HG03135 (cell line): ENCODE measurements around the gene RPS19BP1.
"Not testable (repeated sequence)": the region's sequence is repeated elsewhere in the genome, so short reads cannot be mapped to it uniquely, and the experiment has no call there.

Experiments used
- ATAC-seq: cut with Tn5 transposase; IDR thresholded peaks from one replicate; pipeline ENCODE4 v1.9.1; 2021; ENCODE audit warnings: mild to moderate bottlenecking, moderate library complexity; ENCODE audit not compliant: unreplicated experiment

RPS19BP1 gene

DNA sequence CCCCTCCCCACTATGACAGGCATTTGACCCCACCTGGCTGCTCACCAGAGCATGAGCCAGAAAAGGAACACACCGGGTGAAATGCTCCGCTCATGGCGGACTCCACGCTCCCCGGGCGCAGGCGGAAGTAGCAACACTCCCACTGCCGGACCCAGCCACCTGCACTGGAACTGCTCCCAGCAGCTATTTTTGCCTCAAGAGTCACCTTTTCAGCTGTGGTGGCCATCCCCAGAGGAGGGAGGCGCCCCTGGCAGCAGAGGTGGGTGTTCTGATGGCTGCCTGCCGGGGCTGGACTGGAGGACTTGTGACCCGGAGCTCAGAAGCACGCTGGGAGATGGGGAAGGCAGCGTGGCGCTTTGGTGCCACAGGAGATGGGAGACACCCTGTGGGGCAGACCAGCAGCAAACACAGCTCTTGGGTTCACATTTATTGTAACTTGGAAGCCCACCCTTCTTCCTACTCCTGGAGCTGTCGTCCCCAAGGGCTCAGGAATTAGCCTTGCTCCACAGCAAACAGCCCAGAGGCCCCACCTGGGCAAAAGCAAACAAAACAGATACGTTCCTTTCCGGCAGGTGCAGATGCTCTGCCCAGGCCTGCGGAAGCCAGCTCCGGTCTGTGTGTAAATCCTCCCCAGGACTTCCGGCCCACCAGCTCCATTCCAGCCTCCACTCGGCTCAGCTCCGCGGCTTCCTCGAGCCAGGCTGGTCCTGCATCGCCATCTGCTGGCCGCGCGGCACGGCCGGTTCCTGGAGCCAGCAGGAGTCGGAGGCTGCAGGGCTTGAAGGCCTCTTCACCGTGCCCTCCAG lies 3.7 kb downstream of the RPS19BP1 start:
- ATAC-seq, result peak; percentile 33

DNA sequence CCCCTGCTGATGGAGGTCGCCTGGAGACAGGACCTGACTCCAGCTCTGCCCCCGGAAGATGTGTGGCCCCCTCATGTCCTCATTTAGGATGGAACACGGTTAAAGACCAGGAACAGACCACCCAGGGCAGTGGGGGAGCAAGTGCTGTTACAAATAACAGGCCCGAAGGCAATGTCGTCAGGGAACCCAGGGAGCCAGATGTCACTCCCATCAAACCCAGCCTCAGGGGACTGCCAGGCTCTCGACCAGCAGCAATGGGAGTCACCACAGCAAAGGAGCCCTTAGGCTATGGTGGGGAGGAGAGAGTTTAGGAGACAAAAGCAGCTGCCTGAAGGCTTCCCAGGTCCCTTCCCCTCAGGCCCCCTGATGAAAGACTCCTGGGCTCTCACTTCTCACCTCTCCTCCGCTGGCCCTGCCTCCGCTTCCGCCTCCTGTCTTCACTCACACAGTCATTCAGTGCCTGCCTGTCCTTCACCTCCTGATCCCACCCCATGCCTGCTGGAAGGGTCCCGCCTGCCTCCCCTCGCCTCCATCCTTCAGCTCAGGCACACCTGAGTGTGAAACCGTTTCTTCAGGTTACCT lies 4.4 kb downstream of the RPS19BP1 start:
- no peak for ATAC-seq

GRCh38 chr22:39527481-39527961 lies 5.0 kb downstream of the RPS19BP1 start:
- no peak for ATAC-seq

DNA sequence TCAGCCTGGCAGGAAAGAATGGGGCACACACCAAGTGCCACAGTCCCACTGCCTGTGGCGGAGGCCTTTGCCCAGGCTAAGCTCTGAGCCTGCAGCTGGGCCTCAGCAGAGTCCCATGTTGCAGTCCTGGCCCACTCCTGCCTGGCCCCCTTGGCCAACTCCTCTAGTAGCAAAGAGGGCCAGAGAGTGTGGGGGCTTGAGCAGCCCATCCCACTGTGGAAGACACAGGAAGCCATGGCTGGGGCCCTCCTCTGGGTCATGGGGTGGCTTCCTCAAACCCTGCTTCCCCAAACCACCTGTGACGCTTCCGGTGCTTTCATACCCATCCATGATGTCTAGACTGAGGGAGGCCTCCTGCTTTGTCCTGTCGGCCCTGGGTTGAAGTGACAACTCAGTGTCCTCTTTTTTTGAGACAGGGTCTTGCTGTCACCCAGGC lies 5.8 kb downstream of the RPS19BP1 start:
- ATAC-seq, result no peak

DNA sequence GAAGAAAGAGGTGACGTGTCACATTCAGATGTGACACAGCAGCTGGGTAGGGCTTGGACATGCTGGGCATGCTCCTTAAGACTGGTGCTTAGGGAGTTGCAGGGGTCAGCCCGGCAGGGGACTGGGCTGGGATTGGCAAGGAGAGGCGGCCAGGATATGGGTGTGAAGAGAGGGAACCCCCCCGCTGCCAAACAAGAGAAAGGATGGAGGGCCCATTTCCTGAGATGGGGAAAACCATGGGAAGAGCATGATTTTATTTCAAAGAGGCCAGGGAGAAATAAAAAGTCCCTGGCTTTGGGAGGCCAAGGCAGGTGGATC lies 6.9 kb downstream of the RPS19BP1 start:
- no peak for ATAC-seq

- ATAC-seq, result no peak
Measured at GRCh38 chr22:39524753-39525657, 7.5 kb downstream of the RPS19BP1 start.

DNA sequence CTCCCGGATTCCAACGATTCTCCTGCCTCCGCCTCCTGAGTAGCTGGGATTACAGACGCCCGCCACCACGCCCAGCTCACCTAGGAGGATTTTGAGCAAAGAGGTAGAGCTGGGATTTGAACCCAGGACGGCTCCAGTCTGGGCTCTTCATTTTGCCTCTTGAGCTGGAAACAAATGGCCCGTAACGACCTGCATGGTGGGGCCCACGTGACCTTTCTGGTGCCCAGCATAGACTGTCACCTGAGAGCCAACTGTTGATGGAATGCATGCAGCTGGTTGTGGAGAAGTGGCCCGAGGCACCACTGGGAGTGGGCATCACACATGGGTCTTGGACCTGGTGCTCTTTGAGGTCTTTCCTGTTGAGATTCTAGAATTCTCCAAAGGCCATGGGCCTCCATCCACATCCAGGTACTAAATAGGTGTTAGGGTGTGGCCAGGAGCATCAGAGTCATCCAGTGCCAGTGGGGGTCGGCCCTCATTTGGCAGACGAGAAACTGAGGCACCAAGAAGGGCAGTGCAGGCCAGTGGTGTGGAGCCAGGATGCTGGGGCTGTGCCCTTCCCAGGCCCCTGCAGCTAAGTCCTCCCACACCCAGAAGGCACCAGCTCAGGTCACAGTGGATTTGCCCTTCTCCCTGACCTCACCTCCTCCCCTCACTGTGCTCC lies 8.3 kb downstream of the RPS19BP1 start:
- no peak for ATAC-seq

- no peak for ATAC-seq
Measured at GRCh38 chr22:39522567-39523300, 9.8 kb downstream of the RPS19BP1 start.

- ATAC-seq, result not testable (repeated sequence)
Measured at GRCh38 chr22:39522091-39522490, 10.5 kb downstream of the RPS19BP1 start.

GRCh38 chr22:39521106-39521885 lies 11.3 kb downstream of the RPS19BP1 start:
- ATAC-seq, result not testable (repeated sequence)

GRCh38 chr22:39520226-39521105 lies 12.1 kb downstream of the RPS19BP1 start, which contains the start of gene ATF4:
Gene ATF4 (plus strand): TSS chr22:39520562. CDS start chr22:39521446, 884 bp downstream.
- peak; percentile 40 for ATAC-seq

GRCh38 chr22:39519681-39520225 lies 12.8 kb downstream of the RPS19BP1 start:
- peak; percentile 67 for ATAC-seq

DNA sequence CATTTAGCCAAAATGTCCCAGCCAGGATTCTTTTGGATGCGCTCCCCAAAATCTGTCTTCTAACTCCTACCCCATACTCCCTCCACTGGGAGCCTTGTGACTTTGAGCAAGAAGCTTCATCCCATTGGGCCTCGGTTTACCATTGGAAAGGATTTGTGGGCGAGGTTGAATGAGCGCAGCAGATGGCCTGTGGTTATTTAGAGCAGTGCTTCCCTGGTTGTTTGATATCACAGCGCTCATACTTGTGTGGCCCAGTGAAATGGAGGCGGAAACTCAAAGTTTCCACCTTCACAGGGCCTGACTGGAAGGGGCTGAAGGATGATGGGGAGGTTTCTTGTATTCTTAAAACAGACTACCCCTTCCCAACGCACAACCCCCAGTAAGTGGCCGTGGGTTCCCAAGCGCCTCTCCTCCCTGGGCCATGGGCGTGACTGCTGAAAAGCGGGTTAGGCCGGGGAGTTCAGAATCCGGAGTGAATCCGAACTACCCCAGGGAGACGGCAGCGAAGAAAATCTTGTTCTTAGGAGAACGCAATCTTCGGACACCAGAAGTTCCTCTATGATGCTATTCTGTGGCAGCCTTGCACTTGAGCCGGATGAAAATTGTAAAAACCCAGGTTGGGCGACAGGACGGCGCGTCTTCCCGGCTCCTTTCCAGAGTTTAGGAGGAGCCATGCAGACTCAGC lies 13.4 kb downstream of the RPS19BP1 start:
- no peak for ATAC-seq

- no peak for ATAC-seq
Measured at GRCh38 chr22:39518144-39518786, 14.3 kb downstream of the RPS19BP1 start.

DNA sequence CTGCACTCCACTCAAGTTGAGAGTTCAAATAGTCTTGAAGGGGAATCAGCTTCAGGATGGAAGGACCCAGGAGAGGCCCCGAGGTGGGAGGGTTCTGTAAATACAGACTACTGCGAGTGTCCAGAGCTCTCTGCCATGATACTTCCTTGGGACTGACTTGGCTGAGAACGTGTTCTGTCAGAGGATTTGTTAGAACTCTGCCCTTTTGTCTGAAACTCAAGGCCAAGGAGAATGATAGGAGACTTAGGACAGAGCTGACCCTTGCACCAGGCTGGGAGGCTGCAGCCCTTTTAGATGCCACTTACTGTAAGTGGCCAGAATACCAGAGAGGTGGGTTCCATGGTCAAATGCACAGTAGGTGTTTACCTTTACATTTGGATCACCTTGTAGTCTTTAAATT lies 15.1 kb downstream of the RPS19BP1 start:
- no peak for ATAC-seq

- no peak for ATAC-seq
Measured at GRCh38 chr22:39515266-39516050, 17.1 kb downstream of the RPS19BP1 start.
